ENCODE results near the gene LAT. TPM values are rescaled to one million over a fixed set of nuclear protein-coding genes. Genes with fewer than 3 reads are reported as not detected.
A peak's percentile ranks its signal among the peaks of the same experiment; 100 is the strongest.

Gene LAT
- total RNA-seq, 1 experiment from 2014 or later = 77.4 TPM

DNA sequence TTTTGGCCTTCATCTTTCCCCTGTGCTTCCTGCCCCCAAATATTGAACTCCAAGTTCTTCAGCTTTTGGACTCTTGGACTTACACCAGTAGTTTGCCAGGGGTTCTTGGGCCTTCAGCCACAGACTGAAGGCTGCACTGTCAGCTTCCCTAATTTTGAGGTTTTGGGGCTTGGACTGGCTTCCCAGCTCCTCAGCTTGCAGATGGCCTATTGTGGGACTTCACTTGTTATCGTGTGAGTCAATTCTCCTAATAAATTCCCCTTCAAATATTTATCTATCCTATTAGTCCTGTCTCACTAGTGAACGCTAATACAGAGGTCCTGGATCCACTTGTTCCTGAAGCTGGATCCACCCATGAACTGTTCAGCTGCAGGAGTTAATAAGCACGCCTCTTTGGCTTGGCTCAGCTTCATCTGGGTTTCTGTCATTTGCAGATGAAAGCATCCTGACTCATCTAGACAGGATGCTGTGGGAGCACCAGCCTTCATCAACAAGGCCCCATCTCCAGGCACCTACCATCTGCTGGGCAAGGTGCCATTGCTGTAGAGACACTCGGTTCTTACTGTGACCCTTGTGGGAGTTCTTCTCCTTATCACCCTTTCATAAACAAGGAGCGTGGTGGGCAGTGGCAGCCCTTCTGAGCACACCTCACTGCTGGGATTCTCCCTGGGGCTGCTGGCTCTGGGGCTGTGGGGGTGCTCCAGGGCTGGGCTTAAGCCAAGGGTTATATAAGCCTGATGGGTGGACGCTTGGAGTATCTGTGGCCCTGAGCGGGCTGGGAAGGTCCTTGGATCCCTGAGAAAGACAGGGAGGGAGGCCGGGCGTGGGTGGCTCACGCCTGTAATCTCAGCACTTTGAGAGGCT, 23.1 kb downstream of the LAT start:
- DNase-seq (ENCODE audit: low spot score) = peak; percentile 95

- DNase-seq (ENCODE audit: low spot score) = no peak
Observed at GRCh38 chr16:29009050-29009837, 24.4 kb downstream of the LAT start.

DNA sequence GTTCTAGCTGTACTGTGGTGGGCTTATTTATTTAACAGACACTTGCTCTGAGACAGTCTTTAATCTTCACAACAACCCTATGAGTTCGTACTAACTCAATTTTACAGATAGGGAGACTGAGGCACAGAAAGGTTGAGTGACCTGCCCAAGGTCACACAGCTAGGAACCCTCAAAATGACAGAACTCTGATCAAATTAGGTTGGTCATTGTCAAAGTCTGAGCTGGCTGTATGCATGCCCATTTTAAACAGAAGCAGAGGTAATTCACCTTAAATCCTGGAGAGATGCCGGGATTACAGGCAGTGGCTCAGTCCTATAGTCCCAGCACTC, 24.9 kb downstream of the LAT start:
- no peak for DNase-seq (ENCODE audit: low spot score)

GRCh38 chr16:29011112-29011511, 26.3 kb downstream of the LAT start:
- DNase-seq (ENCODE audit: low spot score) = no peak

DNA sequence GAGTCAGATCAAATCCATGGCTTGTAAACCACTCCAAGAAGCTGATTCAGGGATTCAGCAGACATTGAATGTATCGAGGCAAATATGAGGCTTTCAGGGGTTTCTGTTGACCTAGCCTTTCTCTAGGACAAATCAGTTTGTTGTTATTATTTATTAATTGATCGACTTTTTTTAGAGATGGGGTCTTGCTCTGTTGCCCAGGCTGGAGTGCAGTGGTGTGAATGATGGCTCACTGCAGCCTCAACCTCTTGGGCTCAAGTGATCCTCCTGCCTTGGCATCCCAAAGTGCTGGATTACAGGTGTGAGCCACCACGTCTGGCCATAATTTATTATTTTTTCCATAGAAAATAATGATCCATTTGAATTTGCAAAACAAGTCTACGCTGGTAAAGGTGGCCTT, 27.0 kb downstream of the LAT start:
- no peak for DNase-seq (ENCODE audit: low spot score)

DNA sequence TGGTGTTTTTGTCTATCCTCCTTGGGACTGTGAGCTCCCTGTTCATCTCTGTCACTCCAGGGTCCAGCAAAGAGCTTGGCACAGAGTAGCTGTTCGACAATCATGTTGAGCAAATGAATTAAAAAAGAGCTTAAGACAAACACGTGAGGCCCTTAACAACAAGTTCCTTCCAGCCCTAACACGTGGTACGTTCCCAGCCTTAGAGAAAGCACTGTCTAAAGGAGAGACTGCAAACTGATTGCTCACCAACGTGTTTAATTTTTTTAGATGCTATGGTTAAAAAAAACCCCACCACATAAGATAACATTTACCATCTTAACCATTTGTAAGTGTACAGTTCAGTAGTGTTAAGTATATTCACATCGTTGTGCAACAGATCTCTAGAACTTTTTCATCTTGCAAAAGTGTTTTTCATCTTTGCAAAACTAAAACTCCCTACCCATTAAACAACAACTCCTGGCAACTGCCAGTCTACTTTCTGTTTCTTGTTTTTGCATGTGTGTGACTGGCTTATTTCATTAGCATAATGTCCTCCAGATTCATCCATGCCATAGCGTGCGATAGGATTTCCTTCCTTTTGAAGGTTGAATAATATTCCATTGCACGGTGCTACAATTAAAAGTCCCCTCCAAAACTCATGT, 28.2 kb downstream of the LAT start:
- no peak for DNase-seq (ENCODE audit: low spot score)

GRCh38 chr16:29014561-29015069, 29.8 kb downstream of the LAT start:
- no peak for DNase-seq (ENCODE audit: low spot score)

DNA sequence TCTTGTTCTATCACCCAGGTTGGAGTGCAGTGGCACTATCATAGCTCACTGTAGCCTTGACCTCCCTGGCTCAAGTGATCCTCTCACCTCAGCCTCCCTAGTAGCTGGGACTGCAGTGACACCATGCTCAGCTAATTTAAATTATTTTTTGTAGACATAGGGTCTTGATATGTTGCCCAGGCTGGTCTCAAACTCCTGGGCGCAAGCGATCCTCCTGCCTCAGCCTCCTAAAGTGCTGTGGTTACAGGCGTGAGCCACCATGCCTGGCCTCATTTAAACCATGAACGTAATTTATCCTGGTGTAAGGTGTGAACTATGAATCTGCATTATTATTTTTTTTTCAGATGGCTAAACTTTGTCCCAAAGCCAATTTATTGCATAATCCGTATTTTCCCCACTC, 37.3 kb downstream of the LAT start:
- DNase-seq (ENCODE audit: low spot score) = no peak

DNA sequence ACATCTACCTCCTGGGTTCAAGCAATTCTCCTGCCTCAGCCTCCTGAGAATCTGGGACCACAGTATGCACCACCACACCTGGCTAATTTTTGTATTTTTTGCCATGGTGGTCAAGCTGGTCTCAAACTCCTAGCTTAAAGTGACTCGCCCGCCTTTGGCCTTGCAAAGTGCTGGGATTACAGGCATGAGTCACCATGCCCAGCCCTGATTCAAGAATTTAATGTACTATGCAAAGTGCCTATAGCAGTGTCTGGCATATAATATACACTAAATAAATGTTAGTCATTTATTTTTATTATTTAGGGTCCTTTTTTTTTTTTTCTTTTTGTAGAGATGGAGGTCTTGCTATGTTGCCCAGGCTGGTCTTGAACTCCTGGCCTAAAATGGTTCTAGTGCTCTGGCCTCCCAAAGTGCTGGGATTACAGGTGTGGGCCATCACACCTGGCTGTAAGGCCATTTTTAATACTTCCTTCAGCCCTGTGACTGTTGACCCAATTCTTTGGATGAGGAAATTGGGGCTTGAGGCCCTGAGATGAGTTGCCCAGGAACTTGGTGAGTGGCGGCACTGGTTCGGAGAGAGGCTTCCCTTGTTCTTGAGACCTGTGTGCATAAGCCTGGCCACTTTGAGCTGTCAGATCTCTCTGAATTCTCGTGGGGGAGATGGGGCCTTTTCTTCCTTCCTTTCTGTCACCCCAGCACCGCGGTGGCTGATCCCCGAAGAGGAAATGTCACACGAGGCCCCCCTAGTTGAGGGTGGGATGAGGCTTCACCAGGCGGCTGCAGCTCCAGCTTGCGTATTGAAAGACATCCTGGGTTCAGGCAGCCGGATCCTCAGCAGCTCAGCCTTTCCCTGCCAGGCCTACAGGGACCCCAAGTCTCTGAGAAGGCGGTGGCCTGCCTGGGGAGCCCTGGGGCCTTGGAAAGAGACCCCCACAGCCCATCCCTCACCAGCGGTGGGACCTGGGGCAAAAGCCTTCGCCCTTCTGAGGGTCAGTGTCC, 38.7 kb downstream of the LAT start:
- peak; percentile 31 for DNase-seq (ENCODE audit: low spot score)

- no peak for DNase-seq (ENCODE audit: low spot score)
Observed at GRCh38 chr16:29024278-29024677, 39.4 kb downstream of the LAT start.

GRCh38 chr16:29025218-29025617, 40.4 kb downstream of the LAT start:
- no peak for DNase-seq (ENCODE audit: low spot score)

GRCh38 chr16:29025735-29026134, 40.9 kb downstream of the LAT start:
- DNase-seq (ENCODE audit: low spot score) = no peak

- DNase-seq (ENCODE audit: low spot score) = no peak
Observed at GRCh38 chr16:29028457-29029167, 43.8 kb downstream of the LAT start.

DNA sequence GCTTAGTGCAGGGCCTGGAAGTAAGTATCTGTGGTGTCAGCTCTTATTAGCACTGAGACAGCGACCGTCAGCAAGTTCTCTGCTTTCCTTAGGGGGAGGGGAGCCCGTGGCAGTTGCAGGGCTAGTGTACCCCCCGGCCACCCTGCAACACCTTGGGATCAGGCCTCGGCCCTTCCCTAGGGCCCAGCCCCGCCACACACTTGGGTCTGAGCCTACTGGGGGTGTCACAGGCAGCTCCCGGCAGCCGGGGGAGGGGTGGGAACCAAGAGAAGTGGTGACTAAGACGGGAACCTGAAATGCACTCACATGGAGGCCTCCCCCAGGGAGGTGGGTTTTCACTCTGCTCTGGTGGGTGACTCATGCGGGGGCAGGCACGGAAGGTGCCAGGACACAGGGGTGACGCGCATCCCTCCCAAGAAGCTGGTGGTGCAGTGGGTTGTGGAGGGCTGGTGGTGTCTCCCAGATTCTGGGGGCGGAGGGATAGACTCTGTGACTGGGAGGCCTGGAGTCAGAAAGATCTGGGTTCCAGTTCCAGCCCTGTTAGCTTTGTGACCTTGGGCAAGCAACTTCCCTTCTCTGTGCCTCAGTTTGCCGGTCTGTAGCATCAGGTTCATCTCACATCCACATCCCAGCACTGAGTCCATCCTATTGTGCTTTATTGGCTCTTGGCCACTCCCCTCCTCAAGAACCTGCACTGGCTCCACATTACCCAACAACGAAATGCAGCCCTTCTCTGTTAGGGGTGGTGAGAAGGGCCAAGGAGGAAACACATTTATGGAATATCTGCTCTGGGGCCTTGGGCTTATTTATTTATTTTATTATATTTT, 44.5 kb downstream of the LAT start:
- DNase-seq (ENCODE audit: low spot score) = peak; percentile 97

- no peak for DNase-seq (ENCODE audit: low spot score)
Observed at GRCh38 chr16:29030086-29030840, 45.4 kb downstream of the LAT start.

Measured in A172 (cell line).